ENCODE results near the gene FGD5. TPM values are rescaled to one million over a fixed set of nuclear protein-coding genes. Genes with fewer than 3 reads are reported as not detected.

Gene FGD5
- total RNA-seq, 1 donor from 2014 or later, result 112 TPM

GRCh38 chr3:14938954-14939353, 120.2 kb downstream of the FGD5 start:
- intact Hi-C loops (cut with DNase I), result no loop called here

GRCh38 chr3:14941871-14942270, 123.1 kb downstream of the FGD5 start:
- Histone ChIP-seq H3K27me3 (no peaks in the 10 kb centered on the region), H3K4me3 (no peak overlapping the region), H3K27ac (no peak overlapping the region), H3K9me3 (no peaks in the 10 kb centered on the region), H3K36me3 (peaks cover 19 to 28% of the 10 kb centered on the region in 2 donors), H3K4me1 (peaks cover 0 to 9% of the 10 kb centered on the region in 2 donors)
- DNase-seq (ENCODE audit: low spot score in 2 of 2), result no peak
- intact Hi-C loops (cut with DNase I), result loop anchor here (10.0 kb wide), 1 partner anchor 123 kb away; the partner anchor contains the start of gene MRPS25
- TF ChIP-seq, protein P1, sequence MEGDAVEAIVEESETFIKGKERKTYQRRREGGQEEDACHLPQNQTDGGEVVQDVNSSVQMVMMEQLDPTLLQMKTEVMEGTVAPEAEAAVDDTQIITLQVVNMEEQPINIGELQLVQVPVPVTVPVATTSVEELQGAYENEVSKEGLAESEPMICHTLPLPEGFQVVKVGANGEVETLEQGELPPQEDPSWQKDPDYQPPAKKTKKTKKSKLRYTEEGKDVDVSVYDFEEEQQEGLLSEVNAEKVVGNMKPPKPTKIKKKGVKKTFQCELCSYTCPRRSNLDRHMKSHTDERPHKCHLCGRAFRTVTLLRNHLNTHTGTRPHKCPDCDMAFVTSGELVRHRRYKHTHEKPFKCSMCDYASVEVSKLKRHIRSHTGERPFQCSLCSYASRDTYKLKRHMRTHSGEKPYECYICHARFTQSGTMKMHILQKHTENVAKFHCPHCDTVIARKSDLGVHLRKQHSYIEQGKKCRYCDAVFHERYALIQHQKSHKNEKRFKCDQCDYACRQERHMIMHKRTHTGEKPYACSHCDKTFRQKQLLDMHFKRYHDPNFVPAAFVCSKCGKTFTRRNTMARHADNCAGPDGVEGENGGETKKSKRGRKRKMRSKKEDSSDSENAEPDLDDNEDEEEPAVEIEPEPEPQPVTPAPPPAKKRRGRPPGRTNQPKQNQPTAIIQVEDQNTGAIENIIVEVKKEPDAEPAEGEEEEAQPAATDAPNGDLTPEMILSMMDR (IDR thresholded peaks at IDR 0.05), result no peak

More at GRCh38 chr3:14938954-14939353, 120.2 kb downstream of the FGD5 start:
- Histone ChIP-seq H3K27ac (no peak overlapping the region), H3K36me3 (peaks cover 9 to 21% of the 10 kb centered on the region in 2 donors), H3K4me1 (no peaks in the 10 kb centered on the region), H3K27me3 (no peaks in the 10 kb centered on the region), H3K9me3 (no peaks in the 10 kb centered on the region), H3K4me3 (no peak overlapping the region)
- DNase-seq (ENCODE audit: low spot score in 2 of 2), result no peak
- TF ChIP-seq, protein P1 (IDR thresholded peaks at IDR 0.05), result no peak

GRCh38 chr3:14943042-14943441, 124.3 kb downstream of the FGD5 start:
- Histone ChIP-seq H3K4me3 (no peak overlapping the region), H3K9me3 (no peaks in the 10 kb centered on the region), H3K27me3 (no peaks in the 10 kb centered on the region), H3K4me1 (peaks cover 0 to 9% of the 10 kb centered on the region in 2 donors), H3K27ac (no peak overlapping the region), H3K36me3 (peaks cover 19 to 28% of the 10 kb centered on the region in 2 donors)
- DNase-seq (ENCODE audit: low spot score in 2 of 2), result no peak
- intact Hi-C loops (cut with DNase I), result loop anchor here (10.0 kb wide), 1 partner anchor 122 kb away; the partner anchor contains the start of gene MRPS25
- TF ChIP-seq, protein P1 (IDR thresholded peaks at IDR 0.05), result no peak

- DNase-seq (ENCODE audit: low spot score in 2 of 2), result no peak
- H3K27me3 ChIP-seq, result no peaks in the 10 kb centered on the region
- peaks cover 0 to 24% of the 10 kb centered on the region in 2 donors for H3K4me1 ChIP-seq
- peak overlapping the region; percentile 97 to 98 for H3K27ac ChIP-seq
- intact Hi-C loops (cut with DNase I), result loop anchor here (2.0 to 10.0 kb wide), 4 partner anchors 119 to 544 kb away; partner anchors contain the start of genes MRPS25, RBSN and SLC6A6
- peaks cover 19 to 28% of the 10 kb centered on the region in 2 donors for H3K36me3 ChIP-seq
- peak overlapping the region; percentile 85 to 96 for H3K4me3 ChIP-seq
- H3K9me3 ChIP-seq, result no peaks in the 10 kb centered on the region
- TF ChIP-seq, protein P1 (IDR thresholded peaks at IDR 0.05), result no peak
Measured at GRCh38 chr3:14946236-14946635, 127.5 kb downstream of the FGD5 start.

DNA sequence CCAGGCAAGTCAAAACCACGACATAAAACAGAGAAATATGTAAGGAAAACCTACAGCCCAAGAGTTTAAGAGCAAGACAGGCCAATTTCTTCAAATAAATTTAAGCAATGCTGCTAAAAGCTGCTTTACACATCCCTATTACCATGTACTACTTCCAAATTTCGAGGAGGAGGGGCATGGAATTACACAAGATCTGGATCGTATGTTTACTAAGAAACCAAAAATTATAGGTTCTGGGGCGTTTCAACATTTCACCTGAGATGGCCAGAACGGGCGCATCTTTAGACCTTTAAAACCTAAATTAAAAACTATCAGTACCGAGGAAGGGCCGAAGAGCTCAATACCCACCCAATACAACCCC, 128.0 kb downstream of the FGD5 start:
- no peaks in the 10 kb centered on the region for H3K9me3 ChIP-seq
- H3K27me3 ChIP-seq, result no peaks in the 10 kb centered on the region
- intact Hi-C loops (cut with DNase I), result loop anchor here (2.0 to 10.0 kb wide), 4 partner anchors 118 to 544 kb away; partner anchors contain the start of genes MRPS25, RBSN and SLC6A6
- H3K4me3 ChIP-seq, result peak overlapping the region; percentile 85 to 96
- peaks cover 0 to 24% of the 10 kb centered on the region in 2 donors for H3K4me1 ChIP-seq
- peak overlapping the region; percentile 97 to 98 for H3K27ac ChIP-seq
- DNase-seq (ENCODE audit: low spot score in 2 of 2), result no peak
- TF ChIP-seq, protein P1 (IDR thresholded peaks at IDR 0.05), result no peak
- H3K36me3 ChIP-seq, result peaks cover 19 to 28% of the 10 kb centered on the region in 2 donors

All from ascending aorta (tissue), 2 donors.